GM12892 (cell line): Measurements from ENCODE around the gene SPSB3.

Experiments used
- POLR2A ChIP-seq: IDR thresholded peaks from 2 replicates; pipeline ENCODE4 v1.6.1; 2011; ENCODE audit warnings: low read depth, low read length, control low read depth
- POLR2AphosphoS5 ChIP-seq: IDR thresholded peaks from 2 replicates; pipeline ENCODE4 v1.6.1; 2011; ENCODE audit warnings: low read depth, low read length, control low read depth

DNA sequence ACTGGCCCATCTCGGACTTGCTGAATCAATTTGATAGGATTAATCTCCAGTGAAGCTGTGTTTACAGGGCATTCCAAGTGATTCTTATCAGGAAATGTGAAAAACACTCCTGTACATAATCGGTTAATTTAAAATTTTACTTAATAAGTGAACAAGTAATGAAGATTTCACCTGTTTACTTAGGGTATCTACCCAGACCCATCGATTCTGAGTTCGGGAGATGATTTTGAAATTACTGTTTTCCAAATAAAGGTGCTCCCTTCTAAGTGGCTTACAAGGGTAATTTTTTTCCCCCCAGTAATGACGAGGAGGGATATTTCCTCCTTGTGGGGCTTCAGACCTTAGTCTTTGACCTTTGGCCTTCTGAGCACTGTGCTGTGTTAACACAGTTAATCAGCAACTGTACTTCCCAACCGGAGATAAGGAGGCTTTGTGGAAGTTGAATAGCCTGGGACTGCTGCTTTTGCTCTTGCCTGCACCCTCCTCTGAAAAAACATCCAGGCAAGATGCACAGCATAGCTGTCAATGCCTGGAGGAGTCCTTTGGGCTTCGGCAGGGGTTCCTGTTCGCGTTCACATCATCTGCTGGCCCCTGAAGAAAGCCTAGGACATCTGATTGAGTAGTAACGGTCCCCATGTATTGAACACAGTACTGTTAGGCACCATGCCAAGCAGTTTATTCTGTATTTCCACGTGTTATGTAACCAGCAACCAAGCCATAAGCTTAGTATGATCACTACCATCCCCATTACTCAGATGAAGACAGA is 46.5 kb upstream of the SPSB3 start:
- TF ChIP-seq POLR2A: no peak
- no peak for TF ChIP-seq POLR2AphosphoS5
